GM19395 (cell line): ENCODE results near the gene STOM.

Source experiments
- ATAC-seq: cut with Tn5 transposase; IDR thresholded peaks from one replicate; pipeline ENCODE4 v1.9.1; 2021; ENCODE audit warnings: mild to moderate bottlenecking, moderate library complexity; ENCODE audit not compliant: unreplicated experiment

STOM gene

GRCh38 chr9:121350993-121351561 lies 19.0 kb downstream of the STOM start:
- ATAC-seq: no peak

GRCh38 chr9:121350036-121350435 lies 20.0 kb downstream of the STOM start:
- ATAC-seq: no peak

- no peak for ATAC-seq
Measured at GRCh38 chr9:121349009-121349408, 21.0 kb downstream of the STOM start.

- no peak for ATAC-seq
Measured at GRCh38 chr9:121348221-121348620, 21.8 kb downstream of the STOM start.

- no peak for ATAC-seq
Measured at GRCh38 chr9:121345070-121345469, 25.0 kb downstream of the STOM start.

- no peak for ATAC-seq
Measured at GRCh38 chr9:121344184-121344583, 25.9 kb downstream of the STOM start.

GRCh38 chr9:121340676-121341392 lies 29.2 kb downstream of the STOM start:
- ATAC-seq: no peak

- no peak for ATAC-seq
Measured at GRCh38 chr9:121339437-121339836, 30.6 kb downstream of the STOM start.

- ATAC-seq: no peak
Measured at GRCh38 chr9:121336665-121337064, 33.4 kb downstream of the STOM start.

- ATAC-seq: no peak
Measured at GRCh38 chr9:121333950-121334773, 35.9 kb downstream of the STOM start.

- ATAC-seq: no peak
Measured at GRCh38 chr9:121331992-121332685, 37.9 kb downstream of the STOM start.

GRCh38 chr9:121331549-121331948 lies 38.5 kb downstream of the STOM start:
- no peak for ATAC-seq

GRCh38 chr9:121328876-121329681 lies 41.0 kb downstream of the STOM start:
- no peak for ATAC-seq

- ATAC-seq: no peak
Measured at GRCh38 chr9:121328476-121328875, 41.6 kb downstream of the STOM start.

GRCh38 chr9:121326901-121327613 lies 43.0 kb downstream of the STOM start:
- no peak for ATAC-seq

- no peak for ATAC-seq
Measured at GRCh38 chr9:121326130-121326838, 43.8 kb downstream of the STOM start.

- no peak for ATAC-seq
Measured at GRCh38 chr9:121325387-121325786, 44.7 kb downstream of the STOM start.

- no peak for ATAC-seq
Measured at GRCh38 chr9:121324755-121325154, 45.3 kb downstream of the STOM start.

- ATAC-seq: no peak
Measured at GRCh38 chr9:121324316-121324715, 45.7 kb downstream of the STOM start.
